CD4-positive, alpha-beta memory T cell (primary cell): ENCODE results near the gene SHROOM3. TPM values are rescaled to one million over a fixed set of nuclear protein-coding genes. Genes with fewer than 3 reads are reported as not detected.

Experiments used
- CTCF ChIA-PET: fragments of 350-600 bp; sonication (Branson Sonifier 250); formaldehyde crosslinking; loops from one replicate; lab custom pipeline; 2021; ENCODE audit warnings: inconsistent platforms; ENCODE audit not compliant: partially characterized antibody; lab: Charles Lee
- POLR2A ChIA-PET: fragments of 350-600 bp; sonication (Branson Sonifier 250); formaldehyde crosslinking; loops from one replicate; lab custom pipeline; 2021; ENCODE audit not compliant: partially characterized antibody; lab: Charles Lee
- DNase-seq, 5 donors: peaks; one replicate each; pipeline versions ENCODE4 v3.0.0 to v3.0.0-alpha.2; 2020 to 2022; ENCODE audit warnings: mixed read lengths in 1 of 5
- H3K27ac ChIP-seq: one replicate; pipeline ENCODE4 v1.7.0; 2013; ENCODE audit warnings: low read depth, low read length
- H3K27me3 ChIP-seq: 2 replicates; pipeline ENCODE4 v1.7.0; 2013; ENCODE audit warnings: mild to moderate bottlenecking, low read length, moderate library complexity; ENCODE audit not compliant: insufficient read depth
- H3K36me3 ChIP-seq: 2 replicates; pipeline ENCODE4 v1.7.0; 2013; ENCODE audit warnings: mild to moderate bottlenecking, low read length, moderate library complexity; ENCODE audit not compliant: insufficient read depth
- H3K4me1 ChIP-seq: 2 replicates; pipeline ENCODE4 v1.7.0; 2013; ENCODE audit warnings: mild to moderate bottlenecking, low read length, moderate library complexity; ENCODE audit not compliant: insufficient read depth
- H3K4me3 ChIP-seq, 2 donors: one replicate each; pipeline ENCODE4 v1.7.0; 2013; ENCODE audit warnings: low read length in 2 of 2, mild to moderate bottlenecking in 1 of 2
- H3K9me3 ChIP-seq, 2 donors: one replicate each; pipeline ENCODE4 v1.7.0; 2013; ENCODE audit warnings: low read length in 2 of 2, control low read depth in 1 of 2; ENCODE audit not compliant: control insufficient read depth in 1 of 2
- H3K27ac Mint-ChIP-seq, 7 donors: one replicate each; pipeline ENCODE4 v1.8.0; 2020 to 2021; ENCODE audit warnings: mixed read lengths in 7 of 7, mild to moderate bottlenecking in 6 of 7, inconsistent platforms in 3 of 7, moderate library complexity in 3 of 7
- H3K27me3 Mint-ChIP-seq, 2 donors: one replicate each; pipeline ENCODE4 v1.8.0; 2020 to 2021; ENCODE audit warnings: mixed read lengths in 2 of 2
- H3K36me3 Mint-ChIP-seq, 2 donors: one replicate each; pipeline ENCODE4 v1.8.0; 2020 to 2021; ENCODE audit warnings: mixed read lengths in 2 of 2, inconsistent platforms in 1 of 2, mild to moderate bottlenecking in 1 of 2
- H3K4me1 Mint-ChIP-seq, 4 donors: one replicate each; pipeline ENCODE4 v1.8.0; 2020 to 2021; ENCODE audit warnings: mixed read lengths in 4 of 4, mild to moderate bottlenecking in 1 of 4
- H3K4me3 Mint-ChIP-seq, 8 donors: one replicate each; pipeline ENCODE4 v1.8.0; 2020 to 2021; ENCODE audit warnings: mixed read lengths in 8 of 8, mild to moderate bottlenecking in 7 of 8, moderate library complexity in 6 of 8, inconsistent platforms in 3 of 8
- H3K9me3 Mint-ChIP-seq, 8 donors: one replicate each; pipeline ENCODE4 v1.8.0; 2020 to 2021; ENCODE audit warnings: mixed read lengths in 8 of 8, mild to moderate bottlenecking in 5 of 8, inconsistent platforms in 3 of 8, moderate library complexity in 1 of 8
- intact Hi-C: fragments of 100-400 bp; cut with micrococcal nuclease; formaldehyde crosslinking; loops from one replicate; pipeline ENCODE4 v1.15.1; 2023
- polyA plus RNA-seq, 2 donors: library from polyadenylated mRNA; unstranded; fragments of 300-500 nt; fragmentation: Illumina TruSeq; gene quantifications; one replicate each; pipeline ENCODE4 v1.2.3, GENCODE V29; 2021
- total RNA-seq, 2 experiments: library from RNA; stranded (reverse); gene quantifications; one replicate each; pipeline ENCODE4 v1.2.3, GENCODE V29; 2021

Gene SHROOM3
- total RNA-seq = not detected
- not detected for polyA plus RNA-seq

GRCh38 chr4:76434901-76435527, at the start of gene SHROOM3:
Gene SHROOM3, plus strand, starts transcription at chr4:76435229. Its CDS starts 824 bp downstream, at chr4:76436053.
- Mint-ChIP-seq H3K4me1 (peaks cover 0 to 2% (median under 1%) of the 10 kb centered on the region in 4 donors), H3K27ac (no peak within 1 kb of the TSS), H3K36me3 (no peaks in the 10 kb centered on the region), H3K4me3 (no peak within 1 kb of the TSS), H3K27me3 (peaks cover 25% of the 10 kb centered on the region in 2 donors), H3K9me3 (peaks cover 0 to 3% (median 0%) of the 10 kb centered on the region in 8 donors)
- intact Hi-C loops = loop anchor here (5.0 kb wide), 1 partner anchor 922 kb away; no protein-coding TSS in a partner anchor
- Histone ChIP-seq H3K27ac (no peak within 1 kb of the TSS), H3K4me1 (no peaks in the 10 kb centered on the region), H3K4me3 (no peak within 1 kb of the TSS), H3K36me3 (no peaks in the 10 kb centered on the region), H3K27me3 (no peaks in the 10 kb centered on the region), H3K9me3 (no peaks in the 10 kb centered on the region)
- ChIA-PET POLR2A (no interaction called here), CTCF (interaction anchor here (0.9 to 1.8 kb wide), 2 partner anchors 10 to 768 kb away, joined by 3 to 5 read pairs; no protein-coding TSS in a partner anchor)
- no peak for DNase-seq

GRCh38 chr4:76385974-76386373, 49.1 kb upstream of the SHROOM3 start:
- Mint-ChIP-seq H3K36me3 (no peaks in the 10 kb centered on the region), H3K9me3 (peaks cover 4 to 25% (median 18%) of the 10 kb centered on the region in 8 donors), H3K4me1 (no peaks in the 10 kb centered on the region), H3K4me3 (no peak overlapping the region), H3K27me3 (peaks cover 17 to 22% of the 10 kb centered on the region in 2 donors), H3K27ac (peak overlapping the region in 1 of 7 donors; percentile 8)
- intact Hi-C loops = no loop called here
- no peaks in the 10 kb centered on the region for H3K36me3 ChIP-seq
- POLR2A ChIA-PET = no interaction called here
- H3K27ac ChIP-seq = no peak overlapping the region
- H3K4me1 ChIP-seq = no peaks in the 10 kb centered on the region
- CTCF ChIA-PET = no interaction called here
- no peaks in the 10 kb centered on the region for H3K9me3 ChIP-seq
- no peak for DNase-seq
- H3K27me3 ChIP-seq = no peaks in the 10 kb centered on the region
- H3K4me3 ChIP-seq = no peak overlapping the region

- Mint-ChIP-seq H3K36me3 (no peaks in the 10 kb centered on the region), H3K27ac (no peak overlapping the region), H3K4me1 (no peaks in the 10 kb centered on the region), H3K9me3 (peaks cover 4 to 25% (median 19%) of the 10 kb centered on the region in 8 donors), H3K4me3 (no peak overlapping the region), H3K27me3 (peaks cover 17 to 22% of the 10 kb centered on the region in 2 donors)
- no peaks in the 10 kb centered on the region for H3K9me3 ChIP-seq
- no peaks in the 10 kb centered on the region for H3K36me3 ChIP-seq
- no peaks in the 10 kb centered on the region for H3K4me1 ChIP-seq
- intact Hi-C loops = no loop called here
- no peak overlapping the region for H3K27ac ChIP-seq
- DNase-seq = no peak
- POLR2A ChIA-PET = no interaction called here
- H3K4me3 ChIP-seq = no peak overlapping the region
- no peaks in the 10 kb centered on the region for H3K27me3 ChIP-seq
- CTCF ChIA-PET = interaction anchor here (1.3 kb wide), 1 partner anchor 207 kb away, joined by 3 read pairs; no protein-coding TSS in a partner anchor
Measured at GRCh38 chr4:76386566-76387305, 48.3 kb upstream of the SHROOM3 start.

- Histone ChIP-seq H3K36me3 (no peaks in the 10 kb centered on the region), H3K27me3 (no peaks in the 10 kb centered on the region), H3K9me3 (no peaks in the 10 kb centered on the region), H3K4me1 (no peaks in the 10 kb centered on the region), H3K27ac (no peak overlapping the region), H3K4me3 (no peak overlapping the region)
- H3K4me3 Mint-ChIP-seq = no peak overlapping the region
- DNase-seq = no peak
- CTCF ChIA-PET = interaction anchor here (0.7 to 2.1 kb wide), 2 partner anchors 11 to 22 kb away, joined by 3 to 11 read pairs; no protein-coding TSS in a partner anchor
- H3K4me1 Mint-ChIP-seq = no peaks in the 10 kb centered on the region
- H3K9me3 Mint-ChIP-seq = peaks cover 6 to 26% (median 21%) of the 10 kb centered on the region in 8 donors
- intact Hi-C loops = no loop called here
- H3K27ac Mint-ChIP-seq = no peak overlapping the region
- POLR2A ChIA-PET = no interaction called here
- no peaks in the 10 kb centered on the region for H3K36me3 Mint-ChIP-seq
- H3K27me3 Mint-ChIP-seq = peaks cover 19 to 22% of the 10 kb centered on the region in 2 donors
Measured at GRCh38 chr4:76388160-76388908, 46.7 kb upstream of the SHROOM3 start.

GRCh38 chr4:76401654-76402053, 33.4 kb upstream of the SHROOM3 start:
- Mint-ChIP-seq H3K4me3 (no peak overlapping the region), H3K4me1 (no peaks in the 10 kb centered on the region), H3K27me3 (peaks cover 7 to 8% of the 10 kb centered on the region in 2 donors), H3K9me3 (peaks cover 2 to 7% (median 5%) of the 10 kb centered on the region in 8 donors), H3K27ac (no peak overlapping the region), H3K36me3 (no peaks in the 10 kb centered on the region)
- no peaks in the 10 kb centered on the region for H3K9me3 ChIP-seq
- H3K36me3 ChIP-seq = no peaks in the 10 kb centered on the region
- no peaks in the 10 kb centered on the region for H3K27me3 ChIP-seq
- intact Hi-C loops = no loop called here
- CTCF ChIA-PET = no interaction called here
- no peak overlapping the region for H3K4me3 ChIP-seq
- DNase-seq = no peak
- POLR2A ChIA-PET = no interaction called here
- no peak overlapping the region for H3K27ac ChIP-seq
- no peaks in the 10 kb centered on the region for H3K4me1 ChIP-seq

- no peak overlapping the region for H3K4me3 ChIP-seq
- ChIA-PET POLR2A (no interaction called here), CTCF (no interaction called here)
- H3K36me3 ChIP-seq = no peaks in the 10 kb centered on the region
- Mint-ChIP-seq H3K9me3 (peaks cover 0 to 2% (median 0%) of the 10 kb centered on the region in 8 donors), H3K27me3 (peaks cover 5 to 7% of the 10 kb centered on the region in 2 donors), H3K27ac (no peak overlapping the region), H3K4me1 (peaks cover 0 to 5% (median 2%) of the 10 kb centered on the region in 4 donors), H3K36me3 (no peaks in the 10 kb centered on the region), H3K4me3 (no peak overlapping the region)
- DNase-seq = no peak
- H3K27me3 ChIP-seq = no peaks in the 10 kb centered on the region
- intact Hi-C loops = no loop called here
- no peaks in the 10 kb centered on the region for H3K9me3 ChIP-seq
- H3K4me1 ChIP-seq = no peaks in the 10 kb centered on the region
- H3K27ac ChIP-seq = no peak overlapping the region
Measured at GRCh38 chr4:76406081-76406480, 28.9 kb upstream of the SHROOM3 start.
